Muscle of back (tissue), 10 donors: ENCODE data around the gene DHH. TPM values are rescaled to one million over a fixed set of nuclear protein-coding genes. Genes with fewer than 3 reads are reported as not detected.

ENCODE experiments used
- polyA plus RNA-seq, 10 donors: library from polyadenylated mRNA; unstranded; fragments of 120-200 nt; gene quantifications; one replicate each; pipeline ENCODE4 v1.2.1, GENCODE V29; 2013; ENCODE audit not compliant: insufficient read length in 10 of 10

DHH gene
- polyA plus RNA-seq, 10 donors: 0.48 to 1.2 (median 0.82) TPM

Other genes starting within 250 kb of the DHH start
- 10 to 100 TPM; 51.5 to 73.6 (median 64.5) TPM for gene DDX23, start 242.6 kb downstream of the DHH start, polyA plus RNA-seq
- gene RND1, start 228.9 kb downstream of the DHH start, polyA plus RNA-seq: 1 to 10 TPM in 1 of 10 donors, under 1 TPM in 9; 0.16 to 3.6 (median 0.44) TPM
- gene FKBP11, start 169.3 kb downstream of the DHH start, polyA plus RNA-seq: 10 to 100 TPM; 18.7 to 41.1 (median 22.1) TPM
- 10 to 100 TPM; 36.1 to 63.5 (median 45.8) TPM for gene ARF3, start 137.3 kb downstream of the DHH start, polyA plus RNA-seq
- 1 to 10 TPM in 7 of 10 donors, under 1 TPM in 3; 0.70 to 4.8 (median 1.5) TPM for gene WNT10B, start 123.1 kb downstream of the DHH start, polyA plus RNA-seq
- under 1 TPM in 3 of 10 donors, not detected in 7; 0.15 to 0.31 (median 0.20) TPM for gene WNT1, start 116.5 kb downstream of the DHH start, polyA plus RNA-seq
- gene DDN, start 95.4 kb downstream of the DHH start, polyA plus RNA-seq: 10 to 100 TPM in 9 of 10 donors, 1 to 10 TPM in 1; 5.7 to 20.4 (median 15.7) TPM
- 10 to 100 TPM; 51.8 to 65.6 (median 58.9) TPM for gene PRKAG1, start 76.0 kb downstream of the DHH start, polyA plus RNA-seq
- 10 to 100 TPM; 33.3 to 49.6 (median 39.5) TPM for gene KMT2D, start 34.0 kb downstream of the DHH start, polyA plus RNA-seq
- 1 to 10 TPM in 8 of 10 donors, under 1 TPM in 2; 0.93 to 2.6 (median 1.3) TPM for gene RHEBL1, start 24.8 kb downstream of the DHH start, polyA plus RNA-seq
- 10 to 100 TPM; 30.8 to 77.7 (median 36.1) TPM for gene LMBR1L, start 16.0 kb upstream of the DHH start, polyA plus RNA-seq
- 1,000 to 10,000 TPM in 6 of 10 donors, 100 to 1,000 TPM in 4; 671 to 1,330 (median 1,024) TPM for gene TUBA1B, start 36.6 kb upstream of the DHH start, polyA plus RNA-seq
- 100 to 1,000 TPM; 670 to 846 (median 768) TPM for gene TUBA1A, start 94.3 kb upstream of the DHH start, polyA plus RNA-seq
- 100 to 1,000 TPM in 1 of 10 donors, 10 to 100 TPM in 9; 47.3 to 127 (median 74.2) TPM for gene TUBA1C, start 170.3 kb upstream of the DHH start, polyA plus RNA-seq
- 1 to 10 TPM; 1.2 to 2.8 (median 1.4) TPM for gene PRPH, start 200.3 kb upstream of the DHH start, polyA plus RNA-seq
- 10 to 100 TPM in 6 of 10 donors, 1 to 10 TPM in 4; 8.2 to 22.0 (median 11.0) TPM for gene TROAP, start 228.5 kb upstream of the DHH start, polyA plus RNA-seq
- gene C1QL4, start 242.4 kb upstream of the DHH start, polyA plus RNA-seq: under 1 TPM in 1 of 10 donors, not detected in 9; 0.10 TPM